ENCODE data around the gene ZNF750.

Gene ZNF750

GRCh38 chr17:82860606-82861392 lies 21.0 kb upstream of the ZNF750 start:
- Histone ChIP-seq H3K9ac (ENCODE audit: low read length) (no peak overlapping the region), H4K20me1 (ENCODE audit: insufficient read depth, low read length) (peaks cover 67% of the 10 kb centered on the region), H3K79me2 (ENCODE audit: low read length) (peaks cover 6% of the 10 kb centered on the region; the same call in 1 of the 2 replicates), H3K4me3 (ENCODE audit: low read length) (no peak overlapping the region), H3K27ac (ENCODE audit: low read length) (no peak overlapping the region), H3K4me2 (ENCODE audit: low read length) (no peak overlapping the region), H3K4me1 (ENCODE audit: low read length) (peaks cover 30% of the 10 kb centered on the region), H3K9me3 (ENCODE audit: insufficient read depth, low read length) (no peaks in the 10 kb centered on the region), H2AFZ (ENCODE audit: low read depth, low read length) (no peak overlapping the region), H3K36me3 (replicated peaks; ENCODE audit: low read depth, low read length) (no peaks in the 10 kb centered on the region), H3K27me3 (ENCODE audit: low read depth, low read length) (peaks cover 7% of the 10 kb centered on the region)
- TF ChIP-seq CTCF (IDR thresholded peaks at IDR 0.05; ENCODE audit: low read depth, low read length) (no peak), EZH2phosphoT487 (IDR thresholded peaks at IDR 0.05; ENCODE audit: low read depth) (no peak)

- Histone ChIP-seq H4K20me1 (ENCODE audit: insufficient read depth, low read length) (peaks cover 59% of the 10 kb centered on the region), H3K4me2 (ENCODE audit: low read length) (no peak overlapping the region), H3K9ac (ENCODE audit: low read length) (no peak overlapping the region), H3K9me3 (ENCODE audit: insufficient read depth, low read length) (no peaks in the 10 kb centered on the region), H3K4me3 (ENCODE audit: low read length) (no peak overlapping the region), H3K4me1 (ENCODE audit: low read length) (peaks cover 19% of the 10 kb centered on the region), H3K36me3 (replicated peaks; ENCODE audit: low read depth, low read length) (peaks cover 5% of the 10 kb centered on the region), H3K27me3 (ENCODE audit: low read depth, low read length) (no peaks in the 10 kb centered on the region), H3K27ac (ENCODE audit: low read length) (no peak overlapping the region), H3K79me2 (ENCODE audit: low read length) (no peaks in the 10 kb centered on the region), H2AFZ (ENCODE audit: low read depth, low read length) (no peak overlapping the region)
- no peak for TF ChIP-seq EZH2phosphoT487 (IDR thresholded peaks at IDR 0.05; ENCODE audit: low read depth)
- no peak for TF ChIP-seq CTCF (IDR thresholded peaks at IDR 0.05; ENCODE audit: low read depth, low read length)
Observed at GRCh38 chr17:82859431-82860403, 19.9 kb upstream of the ZNF750 start.

GRCh38 chr17:82858376-82859126 lies 18.7 kb upstream of the ZNF750 start:
- no peak overlapping the region for H3K27ac ChIP-seq (ENCODE audit: low read length)
- no peak overlapping the region for H3K9ac ChIP-seq (ENCODE audit: low read length)
- TF ChIP-seq EZH2phosphoT487 (IDR thresholded peaks at IDR 0.05; ENCODE audit: low read depth) (no peak), CTCF (IDR thresholded peaks at IDR 0.05; ENCODE audit: low read depth, low read length) (no peak)
- H3K4me1 ChIP-seq (ENCODE audit: low read length), result peaks cover 8% of the 10 kb centered on the region
- H2AFZ ChIP-seq (ENCODE audit: low read depth, low read length), result no peak overlapping the region
- peaks cover 49% of the 10 kb centered on the region for H4K20me1 ChIP-seq (ENCODE audit: insufficient read depth, low read length)
- no peaks in the 10 kb centered on the region for H3K79me2 ChIP-seq (ENCODE audit: low read length)
- H3K4me2 ChIP-seq (ENCODE audit: low read length), result no peak overlapping the region
- H3K36me3 ChIP-seq (replicated peaks; ENCODE audit: low read depth, low read length), result peaks cover 11% of the 10 kb centered on the region
- no peaks in the 10 kb centered on the region for H3K27me3 ChIP-seq (ENCODE audit: low read depth, low read length)
- no peak overlapping the region for H3K4me3 ChIP-seq (ENCODE audit: low read length)
- H3K9me3 ChIP-seq (ENCODE audit: insufficient read depth, low read length), result no peaks in the 10 kb centered on the region
